Activated CD4-positive, alpha-beta memory T cell treated with anti-CD3 and anti-CD28 coated beads, Interleukin-2, amount 10 ng/mL, durations not matched to agents 7 days and 5 days (primary cell): ENCODE data around the gene TMEM108. TPM values are rescaled to one million over a fixed set of nuclear protein-coding genes. Genes with fewer than 3 reads are reported as not detected.

Source experiments
- CTCF ChIA-PET: fragments of 350-600 bp; sonication (Branson Sonifier 250); formaldehyde crosslinking; loops from one replicate; lab custom pipeline; 2021; ENCODE audit warnings: antibody characterized with exemption, inconsistent platforms; lab: Charles Lee
- POLR2A ChIA-PET: fragments of 350-600 bp; sonication (Branson Sonifier 250); formaldehyde crosslinking; loops from one replicate; lab custom pipeline; 2021; ENCODE audit warnings: antibody characterized with exemption; lab: Charles Lee
- DNase-seq: peaks from one replicate; pipeline ENCODE4 v3.0.0-alpha.2; 2020
- H3K27ac Mint-ChIP-seq: one replicate; pipeline ENCODE4 v1.8.0; 2021; ENCODE audit warnings: mild to moderate bottlenecking, mixed read lengths
- H3K27me3 Mint-ChIP-seq: one replicate; pipeline ENCODE4 v1.8.0; 2021; ENCODE audit warnings: mixed read lengths
- H3K36me3 Mint-ChIP-seq: one replicate; pipeline ENCODE4 v1.8.0; 2021; ENCODE audit warnings: low read depth, mixed read lengths
- H3K4me1 Mint-ChIP-seq: one replicate; pipeline ENCODE4 v1.8.0; 2021; ENCODE audit warnings: mixed read lengths
- H3K4me3 Mint-ChIP-seq: one replicate; pipeline ENCODE4 v1.8.0; 2021; ENCODE audit warnings: mild to moderate bottlenecking, mixed read lengths
- H3K9me3 Mint-ChIP-seq: one replicate; pipeline ENCODE4 v1.8.0; 2021; ENCODE audit warnings: mixed read lengths
- total RNA-seq, 2 experiments: library from RNA; stranded (reverse); gene quantifications; one replicate each; pipeline ENCODE4 v1.2.3, GENCODE V29; 2021

TMEM108 gene
- total RNA-seq, 2 experiments from 2014 or later, result not detected

DNA sequence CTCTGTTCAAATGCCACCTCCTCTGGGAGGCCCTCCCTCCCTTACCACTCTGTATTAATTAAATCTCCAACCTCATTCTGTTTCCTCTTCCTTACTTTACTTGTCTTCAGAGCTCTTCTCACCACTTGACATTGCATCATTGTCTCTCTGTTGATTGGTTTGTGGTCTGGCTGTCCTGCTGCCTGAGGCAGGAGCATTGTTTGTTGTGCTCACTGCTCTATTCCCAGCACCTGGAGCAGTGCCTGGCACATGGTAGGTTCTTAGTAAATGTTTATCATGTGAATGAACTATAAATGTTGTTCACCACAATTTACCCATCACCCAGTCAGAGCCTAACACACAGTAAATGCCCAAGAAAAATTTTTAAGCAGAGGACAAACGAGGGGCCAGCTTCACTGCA lies 355.0 kb downstream of the TMEM108 start:
- no peaks in the 10 kb centered on the region for H3K9me3 Mint-ChIP-seq
- peaks cover 5% of the 10 kb centered on the region for H3K4me1 Mint-ChIP-seq
- H3K27me3 Mint-ChIP-seq, result peaks cover 2% of the 10 kb centered on the region
- DNase-seq, result no peak
- H3K36me3 Mint-ChIP-seq, result no peaks in the 10 kb centered on the region
- ChIA-PET CTCF (interaction anchor here (1.3 kb wide), 1 partner anchor 12 kb away, joined by 3 read pairs; no protein-coding TSS in a partner anchor), POLR2A (no interaction called here)
- H3K4me3 Mint-ChIP-seq, result no peak overlapping the region
- no peak overlapping the region for H3K27ac Mint-ChIP-seq

DNA sequence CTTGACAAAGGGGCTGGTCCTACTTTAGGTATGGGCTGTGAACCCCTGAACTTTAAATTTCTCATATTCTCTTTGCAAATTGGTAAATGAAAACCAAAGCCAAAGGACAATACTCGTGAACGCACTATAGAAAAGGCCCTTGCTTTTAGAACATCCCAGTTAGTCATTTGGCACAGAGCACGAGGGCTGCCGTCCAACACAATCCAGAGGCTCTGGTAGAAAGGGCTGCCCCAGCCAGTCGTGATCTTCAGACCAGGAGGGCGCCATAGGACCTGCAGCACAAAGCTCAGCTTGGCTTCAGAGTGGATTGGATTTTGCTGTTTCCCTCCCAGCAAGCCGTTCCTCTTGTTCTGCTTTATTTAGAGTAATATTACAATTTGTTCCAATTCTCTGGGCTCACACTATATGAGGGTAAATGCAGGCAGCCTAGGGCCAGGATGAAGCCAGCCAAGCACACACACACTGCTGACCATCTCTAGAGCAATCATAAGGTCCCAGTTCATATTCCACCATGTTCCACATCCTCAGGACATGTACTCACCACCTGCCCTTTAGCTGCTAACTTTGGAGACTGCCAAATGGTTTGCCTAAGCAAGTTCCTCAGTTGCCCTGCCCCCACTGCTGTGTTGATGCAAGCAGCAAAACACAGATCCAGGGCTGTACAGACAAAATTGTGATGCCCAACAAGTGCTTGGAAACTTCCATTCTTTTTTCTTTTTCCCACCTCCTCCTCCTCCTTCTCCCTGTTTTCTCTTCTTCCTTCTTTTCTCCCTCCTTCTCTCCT lies 355.7 kb downstream of the TMEM108 start:
- Mint-ChIP-seq H3K4me1 (peaks cover 5% of the 10 kb centered on the region), H3K9me3 (no peaks in the 10 kb centered on the region), H3K27ac (no peak overlapping the region), H3K36me3 (no peaks in the 10 kb centered on the region), H3K27me3 (peaks cover 2% of the 10 kb centered on the region), H3K4me3 (no peak overlapping the region)
- no peak for DNase-seq
- ChIA-PET CTCF (interaction anchor here (1.3 kb wide), 1 partner anchor 13 kb away, joined by 3 read pairs; no protein-coding TSS in a partner anchor), POLR2A (no interaction called here)

DNA sequence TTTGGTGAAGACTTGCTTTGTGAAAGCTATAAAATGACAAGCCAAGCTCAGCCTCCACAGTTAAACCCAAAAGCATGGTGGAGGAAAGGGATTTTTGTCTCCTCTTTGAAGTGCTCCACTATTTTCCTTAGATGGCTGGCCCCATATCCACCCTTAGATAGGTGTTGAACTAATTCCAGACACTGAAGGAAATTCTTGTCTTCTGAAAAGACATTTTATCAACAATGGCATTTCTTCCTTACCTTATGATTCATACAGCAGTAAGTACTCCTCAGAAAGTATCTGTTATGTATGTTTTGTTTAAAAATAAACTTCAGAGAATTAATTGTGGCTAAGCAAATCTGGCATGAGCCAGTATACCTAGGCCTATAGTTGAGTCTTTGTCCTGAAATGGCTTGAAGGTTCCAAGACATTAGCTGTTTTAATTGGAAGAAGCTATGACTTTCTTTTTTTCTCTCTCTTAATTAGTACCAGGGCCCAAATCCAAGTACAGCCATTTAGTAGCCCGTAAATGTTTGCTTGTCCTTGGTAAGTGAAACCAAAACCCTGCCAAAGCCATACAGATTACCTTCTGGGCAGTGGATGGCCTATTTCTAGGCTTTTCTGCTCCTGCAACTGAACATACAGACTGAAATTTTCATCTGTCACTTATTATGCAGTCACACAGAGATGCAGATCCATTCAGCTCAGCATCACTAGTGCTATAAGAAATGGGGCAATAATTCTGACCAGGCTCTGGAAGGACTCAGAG lies 356.5 kb downstream of the TMEM108 start:
- no peaks in the 10 kb centered on the region for H3K9me3 Mint-ChIP-seq
- CTCF ChIA-PET, result interaction anchor here (0.8 kb wide), 1 partner anchor 11 kb away, joined by 3 read pairs; no protein-coding TSS in a partner anchor
- POLR2A ChIA-PET, result no interaction called here
- no peak for DNase-seq
- peaks cover 2% of the 10 kb centered on the region for H3K27me3 Mint-ChIP-seq
- H3K4me1 Mint-ChIP-seq, result peaks cover 5% of the 10 kb centered on the region
- no peak overlapping the region for H3K4me3 Mint-ChIP-seq
- no peaks in the 10 kb centered on the region for H3K36me3 Mint-ChIP-seq
- no peak overlapping the region for H3K27ac Mint-ChIP-seq

DNA sequence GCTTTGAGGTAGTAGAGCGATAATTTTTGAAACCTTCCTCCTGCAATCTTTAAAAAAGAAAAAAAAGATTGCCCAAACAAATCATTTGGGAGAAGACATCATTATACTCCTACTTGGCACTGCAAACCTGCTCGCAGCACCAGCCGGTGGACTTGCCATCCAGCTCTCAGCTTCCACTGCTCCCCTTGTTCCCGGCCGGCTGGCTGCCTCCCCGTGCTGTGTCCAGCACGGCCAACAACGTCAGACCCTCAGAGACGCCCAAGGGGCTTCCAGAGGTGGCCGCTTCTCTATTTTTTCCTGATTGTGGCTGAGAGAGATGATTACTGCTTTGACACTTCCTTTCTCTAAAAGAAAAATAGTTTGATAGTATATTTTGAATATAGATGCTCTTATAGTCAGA lies 358.7 kb downstream of the TMEM108 start:
- POLR2A ChIA-PET, result no interaction called here
- peaks cover 2% of the 10 kb centered on the region for H3K27me3 Mint-ChIP-seq
- no peak for DNase-seq
- no peak overlapping the region for H3K27ac Mint-ChIP-seq
- H3K36me3 Mint-ChIP-seq, result no peaks in the 10 kb centered on the region
- H3K9me3 Mint-ChIP-seq, result no peaks in the 10 kb centered on the region
- H3K4me3 Mint-ChIP-seq, result no peak overlapping the region
- peaks cover 5% of the 10 kb centered on the region for H3K4me1 Mint-ChIP-seq
- CTCF ChIA-PET, result no interaction called here

DNA sequence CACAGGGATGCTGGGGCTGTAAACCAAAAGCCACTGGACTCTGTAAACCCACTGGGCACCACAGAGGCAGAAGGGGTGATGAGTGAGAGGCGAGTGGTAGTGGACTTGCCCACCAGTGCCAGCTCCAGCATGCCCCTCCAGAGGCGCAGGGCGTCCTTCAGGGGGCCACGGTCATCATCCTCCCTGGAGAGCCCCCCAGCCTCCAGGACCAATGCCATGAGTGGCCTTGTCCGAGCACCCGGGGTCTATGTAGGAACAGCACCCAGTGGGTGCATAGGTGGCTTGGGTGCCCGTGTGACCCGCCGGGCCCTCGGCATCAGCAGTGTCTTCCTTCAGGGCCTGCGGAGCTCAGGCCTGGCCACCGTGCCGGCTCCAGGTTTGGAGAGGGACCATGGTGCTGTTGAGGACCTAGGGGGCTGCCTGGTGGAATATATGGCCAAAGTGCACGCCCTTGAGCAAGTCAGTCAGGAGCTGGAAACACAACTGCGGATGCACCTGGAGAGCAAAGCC lies 361.9 kb downstream of the TMEM108 start, which contains the start of gene BFSP2:
TSS of gene BFSP2 (plus strand) at position 51 of the 510 bp plus-strand sequence. CDS start at position 79, 28 bp downstream.
- Mint-ChIP-seq H3K4me1 (peaks cover 2% of the 10 kb centered on the region), H3K9me3 (no peaks in the 10 kb centered on the region), H3K27me3 (peaks cover 2% of the 10 kb centered on the region), H3K27ac (no peak within 1 kb of the TSS), H3K4me3 (no peak within 1 kb of the TSS), H3K36me3 (no peaks in the 10 kb centered on the region)
- CTCF ChIA-PET, result interaction anchor here (1.3 kb wide), 1 partner anchor 24 kb away, joined by 4 read pairs; no protein-coding TSS in a partner anchor
- POLR2A ChIA-PET, result no interaction called here
- no peak for DNase-seq

DNA sequence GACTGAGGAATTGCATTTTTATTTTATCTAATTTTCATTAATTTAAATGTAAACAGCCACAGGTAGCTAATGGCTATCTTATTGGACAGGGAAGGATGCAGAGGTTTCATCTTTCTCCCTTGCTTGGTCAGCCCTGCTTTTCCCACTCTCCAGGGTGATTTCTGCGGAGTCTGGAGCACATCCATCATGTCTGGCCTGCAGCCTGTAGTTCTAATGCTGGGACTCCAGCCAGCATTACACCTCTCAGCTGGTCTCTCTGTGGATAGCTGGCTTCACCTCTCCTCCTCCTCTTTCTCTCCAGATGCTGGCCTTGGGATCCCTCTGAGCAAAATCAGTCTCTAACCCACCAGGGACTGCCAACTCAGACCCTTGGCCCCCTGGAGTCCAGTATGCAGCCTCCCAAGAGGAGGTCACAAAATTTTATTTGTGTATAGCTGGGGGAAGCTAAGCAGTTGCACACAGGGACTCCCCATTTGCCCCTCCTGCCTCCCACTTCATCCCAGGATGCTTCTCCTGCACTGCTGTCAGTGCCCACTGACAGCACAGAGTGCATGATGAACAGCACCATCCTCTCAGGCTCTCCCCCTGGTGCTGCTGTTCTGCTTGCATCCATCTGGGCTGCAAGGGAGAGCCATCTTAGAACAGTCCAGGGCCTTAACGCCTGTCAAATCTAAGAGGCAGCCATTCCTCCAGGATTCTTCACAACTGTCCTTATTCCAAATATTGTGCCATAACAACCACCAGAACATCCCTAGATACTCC lies 363.4 kb downstream of the TMEM108 start:
- H3K4me1 Mint-ChIP-seq, result no peaks in the 10 kb centered on the region
- no peak for DNase-seq
- no peak overlapping the region for H3K27ac Mint-ChIP-seq
- H3K4me3 Mint-ChIP-seq, result no peak overlapping the region
- no peaks in the 10 kb centered on the region for H3K36me3 Mint-ChIP-seq
- CTCF ChIA-PET, result interaction anchor here (1.0 kb wide), 1 partner anchor 22 kb away, joined by 3 read pairs; no protein-coding TSS in a partner anchor
- H3K9me3 Mint-ChIP-seq, result no peaks in the 10 kb centered on the region
- no peaks in the 10 kb centered on the region for H3K27me3 Mint-ChIP-seq
- POLR2A ChIA-PET, result no interaction called here

DNA sequence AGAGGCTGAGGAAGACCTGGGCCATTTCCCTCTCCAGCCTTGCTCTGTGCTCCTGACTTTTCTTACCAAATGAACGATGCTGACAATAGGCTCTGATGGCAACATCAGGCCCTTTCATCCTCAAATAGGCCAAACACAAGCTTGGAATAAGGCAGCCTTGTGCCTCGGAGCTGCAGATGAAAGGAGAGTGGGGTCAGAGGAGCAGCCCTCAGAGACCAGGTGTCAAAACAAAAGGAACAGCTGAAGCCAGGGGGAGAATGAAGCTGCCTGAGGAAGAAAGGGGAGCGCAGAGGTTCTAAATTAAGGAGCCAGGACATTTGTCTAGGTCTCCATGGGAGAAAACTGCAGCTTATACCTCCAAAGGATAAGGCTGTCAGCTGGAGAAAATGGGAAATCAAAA lies 366.7 kb downstream of the TMEM108 start:
- H3K4me1 Mint-ChIP-seq, result no peaks in the 10 kb centered on the region
- no peaks in the 10 kb centered on the region for H3K9me3 Mint-ChIP-seq
- peaks cover 15% of the 10 kb centered on the region for H3K27me3 Mint-ChIP-seq
- no peak for DNase-seq
- H3K36me3 Mint-ChIP-seq, result no peaks in the 10 kb centered on the region
- H3K27ac Mint-ChIP-seq, result no peak overlapping the region
- H3K4me3 Mint-ChIP-seq, result no peak overlapping the region
- ChIA-PET CTCF (no interaction called here), POLR2A (no interaction called here)

DNA sequence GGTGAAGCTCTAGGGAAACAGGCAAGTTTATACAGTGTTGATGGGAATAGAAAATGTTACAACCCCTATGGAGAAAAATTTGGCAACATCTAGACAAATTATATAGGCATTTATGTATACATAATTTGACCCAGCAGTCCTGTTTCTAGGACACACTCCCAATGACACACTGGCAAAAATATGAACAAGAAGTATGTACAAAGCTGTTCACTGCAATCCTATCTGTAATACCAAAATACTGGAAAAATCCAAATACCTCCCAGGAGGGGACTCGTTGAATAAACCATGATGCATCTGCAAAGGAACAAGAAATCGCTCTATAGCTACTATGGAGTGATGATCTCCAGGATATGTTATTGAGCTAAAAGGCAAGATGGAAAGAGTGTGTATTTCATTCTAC lies 370.2 kb downstream of the TMEM108 start:
- CTCF ChIA-PET, result no interaction called here
- no peak for DNase-seq
- no peaks in the 10 kb centered on the region for H3K36me3 Mint-ChIP-seq
- H3K4me3 Mint-ChIP-seq, result no peak overlapping the region
- POLR2A ChIA-PET, result no interaction called here
- peaks cover 20% of the 10 kb centered on the region for H3K27me3 Mint-ChIP-seq
- no peak overlapping the region for H3K27ac Mint-ChIP-seq
- no peaks in the 10 kb centered on the region for H3K9me3 Mint-ChIP-seq
- no peaks in the 10 kb centered on the region for H3K4me1 Mint-ChIP-seq

DNA sequence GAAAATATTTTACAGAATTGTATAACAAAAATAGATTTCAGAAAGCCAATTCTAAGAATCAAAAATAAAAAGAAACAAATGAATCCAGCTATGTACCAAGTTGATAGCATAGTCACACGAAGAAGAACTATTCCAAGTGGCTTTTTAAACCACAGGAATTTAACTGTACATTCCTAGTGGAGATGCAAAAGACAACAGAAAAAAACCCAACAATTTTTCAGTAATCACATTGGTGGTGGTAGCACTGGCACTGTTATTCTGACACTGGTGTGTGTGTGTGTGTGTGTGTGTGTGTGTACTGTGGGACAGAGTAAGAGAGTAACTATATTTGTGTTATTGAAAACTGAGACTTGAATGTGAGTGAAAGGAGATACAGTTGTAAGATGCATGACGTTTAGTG lies 370.8 kb downstream of the TMEM108 start:
- ChIA-PET CTCF (no interaction called here), POLR2A (no interaction called here)
- H3K27ac Mint-ChIP-seq, result no peak overlapping the region
- no peaks in the 10 kb centered on the region for H3K9me3 Mint-ChIP-seq
- H3K4me3 Mint-ChIP-seq, result no peak overlapping the region
- DNase-seq, result no peak
- no peaks in the 10 kb centered on the region for H3K4me1 Mint-ChIP-seq
- H3K27me3 Mint-ChIP-seq, result peaks cover 20% of the 10 kb centered on the region
- H3K36me3 Mint-ChIP-seq, result no peaks in the 10 kb centered on the region

DNA sequence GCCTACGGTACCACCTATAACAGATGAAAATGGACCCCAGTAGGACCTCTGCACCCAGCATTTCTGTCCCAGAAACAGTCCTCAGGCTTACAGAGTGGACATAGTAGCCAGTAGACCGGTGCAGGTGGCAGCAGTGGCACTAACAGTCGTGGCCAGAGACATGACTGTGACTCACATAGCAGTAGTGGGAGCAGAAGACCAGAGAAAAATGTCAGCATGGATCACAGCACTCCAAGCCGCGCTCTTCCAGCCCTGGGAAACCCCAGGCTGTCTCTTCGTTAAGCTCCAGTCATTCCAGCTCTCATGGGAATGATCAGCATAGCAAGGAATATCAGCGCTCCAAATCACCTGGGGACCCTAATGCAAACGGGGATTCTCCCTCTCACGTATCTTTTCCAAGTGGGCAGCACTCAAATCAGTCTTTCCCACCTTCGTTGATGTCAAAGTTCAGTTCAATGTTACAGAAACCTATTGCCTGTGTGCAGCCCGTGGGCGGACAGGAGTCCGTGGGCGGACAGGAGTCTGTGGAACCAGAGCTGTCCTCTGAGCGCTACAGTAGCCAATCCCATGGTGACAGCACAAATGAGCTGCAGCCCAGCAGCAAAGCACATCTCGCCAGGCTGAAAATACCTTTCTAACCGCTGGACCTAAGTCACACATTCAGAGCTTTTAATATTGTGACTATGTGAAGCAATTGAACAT lies 372.2 kb downstream of the TMEM108 start:
- no peaks in the 10 kb centered on the region for H3K9me3 Mint-ChIP-seq

DNA sequence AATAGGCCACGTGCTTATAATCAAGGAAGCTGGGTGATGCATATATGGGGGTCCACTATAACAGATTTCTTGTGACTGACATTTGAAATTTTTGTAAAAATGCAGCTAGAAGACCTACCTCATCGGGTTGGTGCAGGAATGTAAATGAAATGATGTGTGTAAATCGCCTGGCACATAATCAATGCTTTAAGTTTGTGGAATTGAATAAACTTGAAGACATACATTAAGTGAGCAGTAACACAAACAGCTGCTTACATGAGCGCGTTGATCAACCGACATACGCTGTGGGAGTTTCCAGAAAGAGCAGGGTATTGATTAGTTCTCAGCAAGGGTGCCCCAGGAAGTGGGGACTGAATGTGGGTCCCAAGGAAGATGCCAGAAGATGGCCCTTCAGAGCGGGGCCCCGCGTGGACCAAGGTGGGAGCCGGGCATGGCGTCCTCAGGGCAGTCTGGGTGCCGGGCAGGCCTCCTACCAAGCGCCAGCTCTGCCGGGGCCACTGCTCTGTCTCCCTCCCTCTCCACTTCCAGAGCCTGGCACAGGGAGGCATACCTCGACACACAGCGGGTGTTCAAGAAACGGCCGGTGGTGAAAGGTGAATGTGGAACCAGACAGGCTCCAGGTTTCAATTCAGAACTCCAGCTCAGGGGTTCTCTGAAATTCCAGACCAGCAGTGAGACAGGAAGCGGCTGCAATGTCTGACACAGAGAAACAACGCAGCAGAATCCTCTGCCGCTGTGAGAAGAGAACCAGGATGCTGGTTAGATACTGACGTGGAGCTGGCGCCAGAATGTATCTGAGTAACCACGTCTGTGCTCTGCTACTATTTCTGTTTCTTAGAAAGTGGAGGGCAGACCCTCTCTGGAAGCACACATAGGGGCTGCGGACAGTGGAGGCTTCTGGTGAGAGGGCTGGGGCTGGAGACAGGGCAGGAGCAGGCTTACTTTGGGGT lies 374.3 kb downstream of the TMEM108 start:
- no peaks in the 10 kb centered on the region for H3K4me1 Mint-ChIP-seq
- DNase-seq, result no peak
- H3K9me3 Mint-ChIP-seq, result no peaks in the 10 kb centered on the region
- no peak overlapping the region for H3K4me3 Mint-ChIP-seq
- H3K36me3 Mint-ChIP-seq, result no peaks in the 10 kb centered on the region
- ChIA-PET POLR2A (interaction anchor here (1.0 kb wide), 1 partner anchor 161 kb away, joined by 3 read pairs; the partner anchor contains the start of gene CDV3), CTCF (interaction anchor here (0.9 to 4.6 kb wide), 2 partner anchors 11 to 371 kb away, joined by 3 to 14 read pairs; no protein-coding TSS in a partner anchor)
- H3K27me3 Mint-ChIP-seq, result peaks cover 18% of the 10 kb centered on the region
- no peak overlapping the region for H3K27ac Mint-ChIP-seq

More for the DNA sequence above, 372.2 kb downstream of the TMEM108 start:
- Mint-ChIP-seq H3K36me3 (no peaks in the 10 kb centered on the region), H3K4me1 (no peaks in the 10 kb centered on the region), H3K4me3 (no peak overlapping the region), H3K27me3 (peaks cover 20% of the 10 kb centered on the region), H3K27ac (no peak overlapping the region)
- ChIA-PET POLR2A (no interaction called here), CTCF (interaction anchor here (0.7 to 4.6 kb wide), 3 partner anchors 12 to 16 kb away, joined by 3 to 14 read pairs (median 4); no protein-coding TSS in a partner anchor)
- DNase-seq, result no peak
